Kidney epithelial cell (primary cell): ENCODE results near the gene BTRC. TPM values are rescaled to one million over a fixed set of nuclear protein-coding genes. Genes with fewer than 3 reads are reported as not detected.

Source experiments
- DNase-seq: peaks from one replicate; pipeline ENCODE4 v3.0.0-alpha.2; 2010; ENCODE audit warnings: low read depth
- H3K27me3 ChIP-seq: 2 replicates; pipeline ENCODE4 v1.6.0; 2011; ENCODE audit warnings: low read length; ENCODE audit not compliant: control insufficient read depth, insufficient read depth
- H3K36me3 ChIP-seq: 2 replicates; pipeline ENCODE4 v1.5.1; 2011; ENCODE audit warnings: low read length; ENCODE audit not compliant: control insufficient read depth, insufficient read depth
- H3K4me3 ChIP-seq: 2 replicates; pipeline ENCODE4 v1.5.1; 2011; ENCODE audit warnings: low read depth, mild to moderate bottlenecking, control low read depth, low read length
- total RNA-seq: library from RNA; depleted of rRNA; stranded (reverse); fragments of >200 nt; gene quantifications from 2 replicates; pipeline ENCODE4 v1.2.3, GENCODE V29; 2015
- TF ChIP-seq, protein P1 (sequence below): IDR thresholded peaks from 2 replicates; pipeline ENCODE4 v1.5.1; 2011; ENCODE audit warnings: mild to moderate bottlenecking, moderate library complexity, low read length, control low read depth, inconsistent platforms; ENCODE audit not compliant: insufficient read depth, poor library complexity, severe bottlenecking

BTRC gene
- total RNA-seq, 1 donor from 2014 or later: 10.2 TPM

DNA sequence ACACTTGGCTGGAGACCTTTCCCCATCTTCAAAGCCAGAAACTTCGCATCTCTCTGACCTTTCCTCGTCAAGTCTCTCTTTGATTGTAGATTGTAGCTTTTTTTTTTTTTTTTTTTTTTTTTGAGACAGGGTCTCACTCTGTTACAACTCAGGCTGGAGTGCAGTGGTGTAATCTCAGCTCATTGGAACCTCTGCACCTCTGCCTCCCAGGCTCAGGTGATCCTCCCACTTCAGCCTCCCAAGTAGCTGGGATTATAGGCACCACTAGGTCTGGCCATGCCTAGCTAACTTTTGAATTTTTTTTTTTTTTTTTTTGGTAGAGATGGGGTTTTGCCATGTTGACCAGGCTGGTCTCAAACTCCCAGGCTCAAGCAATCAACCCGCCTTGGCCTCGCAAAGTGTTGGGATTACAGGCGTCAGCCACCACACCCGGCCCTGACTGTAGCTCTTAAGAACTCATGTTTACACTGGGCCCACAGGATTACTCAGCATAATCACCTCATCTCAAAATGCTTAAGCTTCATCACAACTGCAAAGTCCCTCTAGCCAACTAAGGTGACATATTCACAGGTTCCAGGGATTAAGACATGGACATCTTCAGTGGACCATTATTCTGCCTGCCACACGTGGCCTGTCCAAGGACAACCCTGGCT, 222.4 kb downstream of the BTRC start:
- Histone ChIP-seq H3K27me3 (peaks cover 19% of the 10 kb centered on the region), H3K36me3 (no peaks in the 10 kb centered on the region), H3K4me3 (no peak overlapping the region)
- TF ChIP-seq, protein P1, sequence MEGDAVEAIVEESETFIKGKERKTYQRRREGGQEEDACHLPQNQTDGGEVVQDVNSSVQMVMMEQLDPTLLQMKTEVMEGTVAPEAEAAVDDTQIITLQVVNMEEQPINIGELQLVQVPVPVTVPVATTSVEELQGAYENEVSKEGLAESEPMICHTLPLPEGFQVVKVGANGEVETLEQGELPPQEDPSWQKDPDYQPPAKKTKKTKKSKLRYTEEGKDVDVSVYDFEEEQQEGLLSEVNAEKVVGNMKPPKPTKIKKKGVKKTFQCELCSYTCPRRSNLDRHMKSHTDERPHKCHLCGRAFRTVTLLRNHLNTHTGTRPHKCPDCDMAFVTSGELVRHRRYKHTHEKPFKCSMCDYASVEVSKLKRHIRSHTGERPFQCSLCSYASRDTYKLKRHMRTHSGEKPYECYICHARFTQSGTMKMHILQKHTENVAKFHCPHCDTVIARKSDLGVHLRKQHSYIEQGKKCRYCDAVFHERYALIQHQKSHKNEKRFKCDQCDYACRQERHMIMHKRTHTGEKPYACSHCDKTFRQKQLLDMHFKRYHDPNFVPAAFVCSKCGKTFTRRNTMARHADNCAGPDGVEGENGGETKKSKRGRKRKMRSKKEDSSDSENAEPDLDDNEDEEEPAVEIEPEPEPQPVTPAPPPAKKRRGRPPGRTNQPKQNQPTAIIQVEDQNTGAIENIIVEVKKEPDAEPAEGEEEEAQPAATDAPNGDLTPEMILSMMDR: no peak
- DNase-seq: no peak

GRCh38 chr10:101577121-101577871, 223.3 kb downstream of the BTRC start:
- Histone ChIP-seq H3K27me3 (peaks cover 14% of the 10 kb centered on the region), H3K36me3 (no peaks in the 10 kb centered on the region), H3K4me3 (no peak overlapping the region)
- no peak for DNase-seq
- TF ChIP-seq, protein P1: no peak

DNA sequence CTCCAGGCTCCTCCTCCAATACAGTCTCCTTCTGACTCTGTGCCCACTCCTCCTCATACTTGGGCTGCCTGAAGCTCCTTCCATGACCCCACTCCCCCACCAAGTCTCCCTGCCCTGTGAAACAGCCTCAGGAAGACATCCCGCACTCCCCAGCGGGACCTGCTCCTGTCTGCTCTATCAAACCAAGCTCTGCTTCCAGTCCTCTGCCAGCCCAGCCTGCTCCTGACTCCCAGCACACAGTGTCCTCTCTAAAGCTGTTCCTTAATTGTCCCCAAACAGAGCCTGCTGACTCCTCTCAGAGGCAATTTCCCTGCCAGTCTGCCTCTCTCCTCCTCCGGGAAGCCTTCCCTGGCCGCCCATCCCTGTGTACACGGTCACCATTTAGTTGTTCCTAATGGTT, 224.2 kb downstream of the BTRC start:
- Histone ChIP-seq H3K4me3 (no peak overlapping the region), H3K27me3 (peaks cover 10% of the 10 kb centered on the region), H3K36me3 (no peaks in the 10 kb centered on the region)
- TF ChIP-seq, protein P1: no peak
- DNase-seq: no peak

DNA sequence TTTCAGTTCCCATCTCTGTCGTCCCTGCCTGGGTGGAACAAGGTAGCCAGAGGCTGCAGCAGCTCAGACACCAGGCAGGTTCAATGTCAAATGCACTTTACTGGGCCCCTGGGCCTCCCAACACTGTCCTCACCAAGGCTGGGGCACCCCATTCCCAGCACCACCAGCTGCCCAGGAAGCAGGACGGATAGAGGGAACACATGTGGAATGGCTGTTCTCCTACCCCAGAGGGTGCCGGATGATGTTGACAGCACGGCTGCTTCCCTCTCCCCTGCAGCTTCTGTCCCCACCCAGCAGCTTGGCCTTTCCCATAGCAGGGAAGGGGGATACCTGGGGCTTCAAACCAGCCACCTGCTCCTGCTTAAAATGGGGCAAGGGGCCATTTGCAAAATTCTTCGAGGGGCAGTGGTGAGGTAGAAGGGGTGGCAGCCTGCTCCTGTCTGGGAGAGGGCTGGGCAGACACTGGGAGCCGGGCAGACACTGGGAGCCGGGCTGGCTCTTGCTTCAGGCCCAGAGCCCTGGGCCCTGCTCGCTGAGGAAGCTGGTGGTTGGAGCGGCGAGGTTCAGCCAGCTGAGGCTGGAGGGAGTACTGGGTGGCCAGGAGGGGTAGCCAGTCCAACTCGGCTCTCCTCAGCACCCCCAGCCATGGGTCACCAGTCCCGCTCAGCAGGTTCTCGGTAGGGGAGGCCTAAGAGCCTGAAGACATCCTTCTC, 225.0 kb downstream of the BTRC start:
- TF ChIP-seq, protein P1: no peak
- Histone ChIP-seq H3K27me3 (peaks cover 3% of the 10 kb centered on the region), H3K36me3 (no peaks in the 10 kb centered on the region), H3K4me3 (no peak overlapping the region)
- DNase-seq: no peak

GRCh38 chr10:101579516-101579870, 225.5 kb downstream of the BTRC start:
- no peak for DNase-seq
- Histone ChIP-seq H3K4me3 (no peak overlapping the region), H3K36me3 (no peaks in the 10 kb centered on the region), H3K27me3 (no peaks in the 10 kb centered on the region)
- TF ChIP-seq, protein P1: no peak
